ENCODE data around the gene ANKZF1.
A peak's percentile ranks its signal among the peaks of the same experiment; 100 is the strongest.

Gene ANKZF1

DNA sequence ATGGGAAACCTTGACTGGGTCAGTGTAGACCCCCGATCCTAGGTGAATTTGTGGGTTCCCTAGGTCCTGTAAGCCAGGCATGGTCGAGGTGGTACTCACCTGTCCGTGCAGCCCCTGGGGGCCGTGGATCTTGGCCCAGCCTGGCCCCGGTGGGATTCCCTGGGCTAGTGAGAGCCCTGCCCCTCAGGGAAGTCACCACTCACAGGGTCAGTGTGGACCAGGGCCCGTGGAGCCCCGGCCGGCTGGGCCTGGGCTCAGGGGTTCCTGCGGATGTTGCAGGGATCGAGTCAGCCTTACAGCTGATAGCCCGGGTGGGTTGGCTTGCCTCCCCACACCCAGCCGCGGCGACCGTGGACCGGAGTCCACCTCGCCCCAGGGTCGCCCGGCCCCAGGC is 698 bp upstream of the ANKZF1 start:
- H3K4me3 ChIP-seq (ENCODE audit: low read length), result peak overlapping the region; percentile 92
- TF ChIP-seq ZNF274 (IDR thresholded peaks at IDR 0.05; ENCODE audit: low read depth, low read length), result no peak

GRCh38 chr2:219230059-219230540 is 494 bp downstream of the ANKZF1 start:
- H3K4me3 ChIP-seq (ENCODE audit: low read length), result peak overlapping the region; percentile 64
- no peak for TF ChIP-seq ZNF274 (IDR thresholded peaks at IDR 0.05; ENCODE audit: low read depth, low read length)

DNA sequence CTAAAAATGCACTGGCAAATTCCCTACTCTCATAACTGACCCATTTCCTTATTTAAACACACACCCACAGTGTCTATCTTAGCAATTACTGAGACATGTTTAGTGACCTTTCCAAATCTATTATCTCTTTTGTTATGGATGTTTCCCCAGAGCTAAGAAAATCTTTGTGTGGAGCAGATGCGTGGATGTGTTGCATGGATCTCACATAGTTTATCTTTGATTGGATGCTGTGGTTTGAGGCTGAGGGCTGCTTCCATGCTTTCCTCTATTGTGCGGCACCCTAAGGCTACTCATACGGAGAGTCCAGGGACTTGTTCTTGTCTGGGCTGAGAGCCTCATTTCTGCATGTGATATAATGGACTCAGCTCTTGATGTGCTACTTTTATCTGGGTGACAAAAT is 4.7 kb downstream of the ANKZF1 start:
- TF ChIP-seq ZNF274 (IDR thresholded peaks at IDR 0.05; ENCODE audit: low read depth, low read length), result no peak
- H3K4me3 ChIP-seq (ENCODE audit: low read length), result no peak overlapping the region

DNA sequence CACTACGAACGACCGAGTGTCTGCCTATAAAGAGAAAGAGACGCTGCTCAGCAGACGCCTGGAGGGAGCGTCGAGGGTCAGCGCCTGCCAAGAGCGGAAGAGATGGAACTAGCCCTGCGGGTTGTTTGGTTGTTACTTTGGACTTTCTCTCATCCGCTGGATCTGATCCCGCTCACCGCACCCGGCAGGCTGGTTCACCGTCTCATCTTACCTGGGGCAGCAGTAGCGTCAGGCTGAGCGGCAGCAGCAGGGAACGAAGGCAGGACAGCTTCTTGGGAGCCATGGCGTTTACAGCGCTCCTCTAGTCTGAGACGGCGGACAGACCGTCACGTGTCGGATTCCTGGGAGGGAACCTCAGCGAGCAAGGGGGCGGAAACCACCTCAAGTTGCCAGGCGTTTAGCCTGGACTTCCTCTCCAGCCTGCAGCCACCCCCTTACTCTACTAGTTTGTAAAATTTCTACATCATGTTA is 13.7 kb downstream of the ANKZF1 start:
- H3K4me3 ChIP-seq (ENCODE audit: low read length), result no peak overlapping the region; the same call in 1 of the 2 replicates
- TF ChIP-seq ZNF274 (IDR thresholded peaks at IDR 0.05; ENCODE audit: low read depth, low read length), result no peak

GRCh38 chr2:219244789-219245147 is 15.2 kb downstream of the ANKZF1 start:
- H3K4me3 ChIP-seq (ENCODE audit: low read length), result peak overlapping the region; percentile 89
- TF ChIP-seq ZNF274 (IDR thresholded peaks at IDR 0.05; ENCODE audit: low read depth, low read length), result no peak

DNA sequence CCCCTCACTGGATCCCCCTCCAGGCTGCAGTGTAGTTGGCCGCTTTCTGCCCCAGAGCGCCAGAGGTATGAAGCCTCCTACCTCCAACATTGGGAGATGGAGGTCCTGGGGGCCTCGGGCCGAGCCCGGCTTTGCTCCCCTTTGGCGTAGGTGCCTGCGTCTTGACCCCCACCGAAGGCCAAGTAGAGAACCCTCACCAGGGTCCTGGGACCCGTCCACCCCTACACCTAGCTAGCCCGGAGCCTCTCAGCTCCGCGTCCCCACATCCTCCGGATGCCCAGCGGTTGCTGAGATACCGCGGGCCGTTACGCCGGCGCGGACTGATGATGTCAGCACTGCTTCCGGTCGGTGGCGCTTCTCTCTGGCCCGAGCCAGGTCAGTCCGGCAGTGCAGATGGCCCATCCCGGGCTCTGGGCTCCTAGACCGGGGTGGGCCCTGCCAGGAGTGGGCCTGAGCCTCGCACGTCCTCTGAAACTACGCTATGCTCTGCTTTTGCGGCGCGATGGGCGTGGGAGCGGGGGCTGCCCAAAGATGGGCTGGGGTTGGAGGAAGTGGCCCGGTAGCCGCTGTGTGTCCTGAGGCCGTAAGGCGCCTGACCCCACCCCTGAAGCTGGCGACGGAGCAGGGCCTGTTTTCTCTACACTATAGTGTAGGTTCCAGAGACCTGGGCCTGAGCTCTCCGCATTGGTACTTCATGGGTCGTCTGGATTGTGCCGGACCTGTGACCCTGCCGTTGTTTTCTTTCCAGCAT is 15.7 kb downstream of the ANKZF1 start, which contains the start of the genes GLB1L and STK16:
TSS of gene GLB1L (minus strand) at position 297 of the 751 bp plus-strand sequence. CDS start 1,871 bp downstream, outside the sequence.
TSS of gene STK16 (plus strand) at position 332 of the 751 bp plus-strand sequence. CDS start 521 bp downstream, outside the sequence.
- TF ChIP-seq ZNF274 (IDR thresholded peaks at IDR 0.05; ENCODE audit: low read depth, low read length), result no peak
- peak within 1 kb of the TSS; percentile 89 for H3K4me3 ChIP-seq (ENCODE audit: low read length)

- peak overlapping the region; percentile 89 for H3K4me3 ChIP-seq (ENCODE audit: low read length)
- TF ChIP-seq ZNF274 (IDR thresholded peaks at IDR 0.05; ENCODE audit: low read depth, low read length), result no peak
These were observed 16.3 kb downstream of the ANKZF1 start for GRCh38 chr2:219245899-219246230.

GRCh38 chr2:219246559-219246958 is 17.0 kb downstream of the ANKZF1 start:
- no peak overlapping the region; the same call in 1 of the 2 replicates for H3K4me3 ChIP-seq (ENCODE audit: low read length)
- no peak for TF ChIP-seq ZNF274 (IDR thresholded peaks at IDR 0.05; ENCODE audit: low read depth, low read length)

DNA sequence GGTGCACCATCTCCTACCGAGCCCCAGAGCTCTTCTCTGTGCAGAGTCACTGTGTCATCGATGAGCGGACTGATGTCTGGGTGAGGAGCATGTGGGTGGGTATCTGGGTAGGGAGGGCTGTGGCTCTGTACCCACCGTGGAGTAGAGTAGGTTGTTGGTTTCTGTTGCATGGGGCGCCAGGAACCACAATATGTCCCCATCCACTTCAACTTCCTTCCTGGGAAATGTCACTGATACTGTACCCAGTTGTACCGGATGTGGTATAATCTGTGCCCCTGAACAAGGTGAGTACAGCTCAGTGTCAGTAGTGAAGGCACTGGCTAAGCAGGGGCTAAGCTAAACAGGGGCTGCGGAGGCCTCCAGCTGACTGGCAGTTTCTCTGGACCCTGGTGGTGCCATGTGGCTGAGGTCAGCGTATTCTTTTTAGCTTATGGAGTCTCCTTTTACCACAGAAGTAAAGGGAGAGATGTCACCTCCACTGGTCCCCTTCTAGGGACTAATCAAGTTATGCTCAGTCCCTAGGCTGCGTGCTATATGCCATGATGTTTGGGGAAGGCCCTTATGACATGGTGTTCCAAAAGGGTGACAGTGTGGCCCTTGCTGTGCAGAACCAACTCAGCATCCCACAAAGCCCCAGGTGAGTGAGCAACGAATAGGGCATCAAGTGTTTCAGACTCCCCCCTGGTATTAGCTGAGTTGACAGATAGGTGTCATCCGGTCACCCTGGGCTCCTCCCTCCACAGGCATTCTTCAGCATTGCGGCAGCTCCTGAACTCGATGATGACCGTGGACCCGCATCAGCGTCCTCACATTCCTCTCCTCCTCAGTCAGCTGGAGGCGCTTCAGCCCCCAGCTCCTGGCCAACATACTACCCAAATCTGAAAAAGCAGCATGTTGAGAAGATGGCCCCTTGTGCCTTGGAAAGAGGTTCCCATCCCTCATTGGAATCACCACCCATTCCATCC is 18.4 kb downstream of the ANKZF1 start:
- H3K4me3 ChIP-seq (ENCODE audit: low read length), result peak overlapping the region; percentile 27; the same call in 1 of the 2 replicates
- no peak for TF ChIP-seq ZNF274 (IDR thresholded peaks at IDR 0.05; ENCODE audit: low read depth, low read length)

GRCh38 chr2:219248845-219249202 is 19.2 kb downstream of the ANKZF1 start:
- no peak for TF ChIP-seq ZNF274 (IDR thresholded peaks at IDR 0.05; ENCODE audit: low read depth, low read length)
- peak overlapping the region; percentile 52; the same call in 1 of the 2 replicates for H3K4me3 ChIP-seq (ENCODE audit: low read length)

DNA sequence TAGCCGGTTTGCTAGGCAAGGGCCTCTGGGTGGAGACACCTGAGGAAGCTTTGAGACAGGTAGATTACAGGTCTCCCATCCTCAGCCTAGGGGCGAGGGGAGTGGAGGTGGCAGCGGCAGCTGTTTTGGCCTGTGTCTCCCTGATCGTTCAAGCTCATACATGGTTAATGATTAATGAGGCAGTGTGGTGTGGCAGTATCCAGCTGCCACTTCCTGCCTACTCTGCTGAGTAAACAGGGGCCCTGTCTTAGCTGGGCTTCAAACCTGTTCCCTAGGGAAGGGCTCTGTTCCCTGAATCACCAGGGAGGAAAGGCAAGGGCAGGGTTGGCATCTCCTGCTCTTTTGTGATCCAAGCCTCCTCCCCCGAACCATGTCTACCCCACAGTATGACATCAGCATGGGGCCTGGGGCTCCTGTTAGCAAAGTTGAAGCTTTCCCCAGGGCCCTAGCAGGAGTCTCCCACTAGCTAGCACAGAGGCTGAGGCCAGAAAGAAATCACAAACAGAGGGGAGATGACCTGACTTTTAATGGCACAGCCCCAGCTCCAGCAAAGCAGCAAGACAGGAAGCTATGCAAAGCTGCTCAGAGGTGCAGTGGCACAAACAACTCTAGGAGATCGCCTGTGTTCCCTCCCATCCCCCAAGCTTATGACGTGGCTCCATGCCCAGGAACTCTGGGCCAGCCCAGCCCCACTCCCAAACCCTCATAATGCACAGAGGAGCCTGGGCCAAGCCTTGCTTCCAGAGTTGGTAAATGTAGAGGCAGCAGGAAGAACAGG is 19.8 kb downstream of the ANKZF1 start:
- peak overlapping the region; percentile 52; the same call in 1 of the 2 replicates for H3K4me3 ChIP-seq (ENCODE audit: low read length)
- no peak for TF ChIP-seq ZNF274 (IDR thresholded peaks at IDR 0.05; ENCODE audit: low read depth, low read length)

DNA sequence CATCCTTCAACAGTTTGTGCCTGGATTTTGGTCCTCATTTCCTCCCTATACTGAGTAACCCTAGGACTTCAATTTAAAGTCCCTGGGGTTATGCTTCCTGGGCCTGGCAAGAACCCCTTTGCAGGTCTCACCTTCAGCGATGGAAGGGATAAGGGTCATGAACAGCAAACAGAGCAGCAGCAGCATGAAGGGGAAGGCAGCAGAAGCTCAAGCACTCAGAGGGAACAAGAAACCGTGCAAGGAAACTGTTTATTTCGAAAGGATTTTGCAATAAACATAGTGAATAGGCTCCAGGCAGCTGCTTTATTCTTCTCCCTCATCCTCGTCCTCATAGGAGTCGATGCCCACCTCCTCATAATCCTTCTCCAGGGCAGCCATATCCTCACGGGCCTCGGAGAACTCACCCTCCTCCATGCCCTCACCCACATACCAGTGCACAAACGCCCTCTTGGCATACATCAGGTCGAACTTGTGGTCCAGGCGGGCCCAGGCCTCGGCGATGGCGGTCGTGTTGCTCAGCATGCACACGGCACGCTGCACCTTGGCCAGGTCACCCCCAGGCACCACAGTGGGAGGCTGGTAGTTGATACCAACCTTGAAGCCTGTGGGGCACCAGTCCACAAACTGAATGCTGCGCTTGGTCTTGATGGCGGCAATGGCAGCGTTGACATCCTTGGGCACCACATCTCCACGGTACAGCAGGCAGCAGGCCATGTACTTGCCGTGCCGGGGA is 20.6 kb downstream of the ANKZF1 start:
- no peak for TF ChIP-seq ZNF274 (IDR thresholded peaks at IDR 0.05; ENCODE audit: low read depth, low read length)
- H3K4me3 ChIP-seq (ENCODE audit: low read length), result peak overlapping the region; percentile 52; the same call in 1 of the 2 replicates

DNA sequence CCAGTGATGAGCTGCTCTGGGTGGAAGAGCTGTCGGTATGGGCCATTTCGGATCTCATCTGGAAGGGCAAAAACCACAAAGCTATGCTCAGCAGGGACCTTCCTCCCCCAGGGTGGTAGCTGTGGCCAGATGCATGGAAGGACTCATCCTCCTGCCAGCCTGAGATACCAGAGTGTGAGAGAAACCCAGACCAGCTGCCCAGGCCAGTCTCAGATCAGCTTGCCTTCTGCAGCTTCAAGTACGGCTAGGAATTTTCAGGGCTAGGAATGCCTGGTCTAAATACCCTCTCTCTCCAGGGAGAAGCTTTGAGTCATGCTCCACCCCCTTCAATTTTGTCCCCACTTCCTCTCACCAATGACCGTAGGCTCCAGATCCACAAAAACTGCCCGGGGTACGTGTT is 22.1 kb downstream of the ANKZF1 start:
- peak overlapping the region; percentile 66; the same call in 1 of the 2 replicates for H3K4me3 ChIP-seq (ENCODE audit: low read length)
- no peak for TF ChIP-seq ZNF274 (IDR thresholded peaks at IDR 0.05; ENCODE audit: low read depth, low read length)
